NCI-H2081 treated with DMSO at 0.1 percent for 48 hours (cell line): ENCODE results near the gene TM4SF18.
A peak's percentile ranks its signal among the peaks of the same experiment; 100 is the strongest.
"Not testable (repeated sequence)": the region's sequence is repeated elsewhere in the genome, so short reads cannot be mapped to it uniquely, and the experiment has no call there.

Source experiments
- DNase-seq: peaks from one replicate; lab custom pipeline; 2025; lab: John Stamatoyannopoulos, UW

The TM4SF18 gene

GRCh38 chr3:149368674-149369497 lies 35.5 kb upstream of the TM4SF18 start:
- DNase-seq, result no peak

- no peak for DNase-seq
Measured at GRCh38 chr3:149368201-149368673, 34.8 kb upstream of the TM4SF18 start.

GRCh38 chr3:149366941-149367840 lies 33.8 kb upstream of the TM4SF18 start:
- no peak for DNase-seq

GRCh38 chr3:149366031-149366430 lies 32.6 kb upstream of the TM4SF18 start:
- no peak for DNase-seq

GRCh38 chr3:149364624-149365023 lies 31.2 kb upstream of the TM4SF18 start:
- DNase-seq, result no peak

- no peak for DNase-seq
Measured at GRCh38 chr3:149363053-149363452, 29.6 kb upstream of the TM4SF18 start.

GRCh38 chr3:149362366-149362765 lies 28.9 kb upstream of the TM4SF18 start:
- no peak for DNase-seq

- no peak for DNase-seq
Measured at GRCh38 chr3:149356630-149357029, 23.2 kb upstream of the TM4SF18 start.

- DNase-seq, result no peak
Measured at GRCh38 chr3:149356044-149356592, 22.7 kb upstream of the TM4SF18 start.

- no peak for DNase-seq
Measured at GRCh38 chr3:149353581-149354184, 20.2 kb upstream of the TM4SF18 start.

- DNase-seq, result peak; percentile 58
Measured at GRCh38 chr3:149352556-149352955, 19.1 kb upstream of the TM4SF18 start.

GRCh38 chr3:149343951-149344350 lies 10.5 kb upstream of the TM4SF18 start:
- no peak for DNase-seq

- no peak for DNase-seq
Measured at GRCh38 chr3:149342413-149343380, 9.3 kb upstream of the TM4SF18 start.

- DNase-seq, result peak; percentile 99
Measured at GRCh38 chr3:149340310-149340933, 7.0 kb upstream of the TM4SF18 start.

GRCh38 chr3:149339931-149340309 lies 6.5 kb upstream of the TM4SF18 start:
- DNase-seq, result peak; percentile 91

- not testable (repeated sequence) for DNase-seq
Measured at GRCh38 chr3:149337486-149337885, 4.0 kb upstream of the TM4SF18 start.

GRCh38 chr3:149336925-149337324 lies 3.5 kb upstream of the TM4SF18 start:
- no peak for DNase-seq

- no peak for DNase-seq
Measured at GRCh38 chr3:149332771-149333170, 665 bp downstream of the TM4SF18 start.

- no peak for DNase-seq
Measured at GRCh38 chr3:149332227-149332765, 1.1 kb downstream of the TM4SF18 start.

- no peak for DNase-seq
Measured at GRCh38 chr3:149331396-149331795, 2.0 kb downstream of the TM4SF18 start.
